Activated CD8-positive, alpha-beta memory T cell treated with anti-CD3 and anti-CD28 coated beads for 48 hours (primary cell): Measurements from ENCODE around the gene CHCHD3.

Experiments
- DNase-seq, 3 experiments: peaks; one replicate each; pipeline ENCODE4 v3.0.0-alpha.2; 2020; ENCODE audit warnings: low read depth in 2 of 3, low spot score in 2 of 3

CHCHD3 gene

DNA sequence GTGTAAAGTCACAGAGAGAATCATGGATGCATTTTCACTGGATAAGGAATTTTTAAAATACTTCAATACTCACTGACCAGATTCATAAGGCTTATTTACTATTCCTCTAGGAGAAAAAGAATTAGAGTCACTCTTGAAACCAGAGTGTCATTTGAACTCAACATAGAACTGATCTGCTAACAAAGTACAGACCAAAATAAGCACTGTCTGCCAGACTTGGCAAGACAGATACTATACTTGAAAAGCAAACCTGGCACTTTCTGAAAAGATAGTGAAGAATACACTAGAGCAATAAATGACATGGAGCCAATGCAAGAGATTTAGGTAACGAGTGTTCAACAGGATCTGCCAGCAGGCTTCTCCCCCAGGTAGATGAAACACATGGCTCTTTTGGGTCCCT lies 215.3 kb downstream of the CHCHD3 start:
- DNase-seq = no peak

DNA sequence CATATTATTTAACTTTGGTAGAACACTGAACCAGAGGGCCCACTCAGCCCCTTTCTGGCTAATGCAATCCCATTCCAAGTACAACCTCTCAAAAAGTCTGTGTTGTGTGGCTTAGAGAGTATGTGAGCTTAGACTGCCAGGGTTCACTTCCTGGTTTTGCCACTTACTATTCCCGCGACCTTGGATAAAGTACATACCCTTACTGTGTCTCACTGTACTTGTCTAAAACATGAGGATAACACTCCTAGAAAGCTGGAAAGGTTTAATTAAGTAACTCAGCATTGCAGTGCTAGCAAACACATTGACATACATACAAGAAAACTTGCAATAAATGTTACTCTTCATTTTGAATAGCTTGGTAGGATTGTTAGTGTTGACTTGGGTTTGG lies 215.8 kb downstream of the CHCHD3 start:
- DNase-seq = no peak

DNA sequence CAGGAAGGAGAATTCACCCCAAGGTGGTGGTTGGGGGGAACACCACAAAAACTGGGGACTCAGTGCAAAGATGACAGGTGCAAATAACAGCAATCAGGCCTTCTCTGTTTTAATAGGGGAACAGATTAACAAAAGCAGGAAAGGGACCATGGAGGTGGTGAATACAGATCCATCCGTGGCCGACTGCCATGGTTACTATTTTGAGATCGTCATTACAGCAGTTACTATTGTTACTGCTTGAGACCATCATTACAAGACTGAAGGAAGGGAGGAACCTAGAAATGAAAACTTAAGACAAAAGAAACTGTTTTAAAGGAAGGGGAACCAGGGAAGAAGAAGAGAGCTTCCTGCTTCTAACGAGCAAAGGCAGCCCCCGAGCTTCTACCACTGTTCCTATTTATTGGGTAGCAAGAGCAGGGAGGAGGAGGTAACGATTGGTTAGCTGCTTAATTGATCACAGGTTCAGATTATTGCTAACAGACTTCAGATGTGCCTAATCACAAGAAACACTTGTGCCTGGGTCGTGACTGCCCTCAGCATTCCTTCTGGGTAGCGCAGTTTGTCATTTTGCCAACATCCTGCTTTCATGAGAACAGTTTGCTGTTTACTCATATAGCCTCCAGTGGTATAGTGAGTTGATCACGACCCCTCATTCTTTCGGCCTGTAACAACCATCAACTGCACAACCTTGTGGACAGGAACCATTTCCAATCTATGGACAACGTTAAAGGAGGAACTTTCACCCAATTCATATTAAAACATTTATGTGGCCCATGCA lies 216.3 kb downstream of the CHCHD3 start:
- no peak for DNase-seq

- DNase-seq = no peak
These were observed 219.8 kb downstream of the CHCHD3 start for GRCh38 chr7:132861940-132862554.

GRCh38 chr7:132861424-132861823 lies 220.5 kb downstream of the CHCHD3 start:
- DNase-seq = no peak

DNA sequence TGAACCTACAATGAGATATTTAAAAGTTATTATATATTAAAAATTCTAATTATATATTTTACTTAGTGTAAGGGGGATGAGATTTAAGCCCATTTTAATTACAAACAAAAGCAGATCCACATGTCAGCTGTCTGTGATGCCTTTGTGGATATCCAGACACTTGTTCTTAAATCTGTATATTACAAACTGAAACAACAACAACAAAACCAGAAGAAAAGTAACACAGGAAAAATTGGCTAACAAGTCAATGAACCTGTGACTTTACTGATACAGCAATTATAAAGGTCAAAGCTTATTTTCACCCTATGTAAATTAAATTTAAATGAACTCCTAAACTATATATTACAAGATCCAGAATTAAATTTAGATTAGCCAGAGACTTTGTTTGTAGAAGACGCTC lies 222.7 kb downstream of the CHCHD3 start:
- no peak for DNase-seq

DNA sequence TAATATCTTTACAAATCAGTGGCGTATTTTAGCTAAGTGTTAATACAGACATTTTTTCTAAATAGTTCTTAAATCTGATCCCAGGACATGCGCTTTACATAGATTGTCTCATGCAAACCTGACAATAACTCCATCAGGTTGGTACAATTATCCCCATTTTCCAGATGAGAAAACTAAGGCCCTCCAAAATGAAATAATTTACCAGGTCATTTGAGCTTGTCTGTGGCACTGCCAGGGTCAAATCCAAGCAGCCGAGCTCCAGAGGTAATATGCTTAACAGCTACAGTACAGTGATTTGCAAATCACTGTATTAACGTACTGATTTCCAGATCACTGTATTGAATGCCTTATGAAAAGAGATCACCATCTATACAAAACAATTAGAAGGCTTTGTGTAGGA lies 223.1 kb downstream of the CHCHD3 start:
- DNase-seq = no peak

DNA sequence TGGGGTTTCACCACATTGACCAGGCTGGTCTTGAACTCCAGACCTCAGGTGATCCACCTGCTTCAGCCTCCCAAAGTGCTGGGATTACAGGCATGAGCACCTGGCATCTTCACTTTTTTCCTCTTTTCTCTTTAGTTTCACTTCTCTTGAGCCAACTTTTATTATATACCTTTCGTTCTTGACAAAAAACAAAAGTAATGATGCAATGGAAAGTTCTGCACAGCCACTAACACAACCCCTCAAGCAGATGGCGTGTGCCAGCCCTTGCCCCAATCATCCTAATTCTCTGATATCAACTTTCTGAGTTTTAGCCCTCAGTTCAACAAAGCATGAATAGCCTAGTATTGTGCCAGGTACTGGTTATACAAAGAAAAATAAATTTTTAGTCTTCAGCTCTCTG lies 223.6 kb downstream of the CHCHD3 start:
- DNase-seq = no peak

DNA sequence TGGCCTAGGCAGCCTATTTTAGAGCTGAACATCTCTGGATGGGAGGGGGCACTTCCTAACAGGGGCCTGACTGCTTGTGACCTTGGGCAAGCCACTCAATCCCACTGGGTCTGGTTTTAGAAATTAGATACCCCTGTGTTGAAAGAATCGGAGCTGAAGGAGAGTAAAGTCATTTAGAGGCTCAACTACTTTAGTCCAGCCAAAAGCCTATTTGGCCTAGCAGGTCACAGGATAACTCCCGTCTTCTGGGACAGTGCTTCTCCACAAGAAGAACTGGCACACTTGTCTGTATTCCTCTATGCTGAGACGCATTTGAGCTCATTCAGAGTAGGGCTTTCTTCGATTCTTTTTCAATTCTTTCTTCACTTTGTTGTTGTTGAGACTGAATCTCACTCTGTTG lies 224.2 kb downstream of the CHCHD3 start:
- DNase-seq = no peak

DNA sequence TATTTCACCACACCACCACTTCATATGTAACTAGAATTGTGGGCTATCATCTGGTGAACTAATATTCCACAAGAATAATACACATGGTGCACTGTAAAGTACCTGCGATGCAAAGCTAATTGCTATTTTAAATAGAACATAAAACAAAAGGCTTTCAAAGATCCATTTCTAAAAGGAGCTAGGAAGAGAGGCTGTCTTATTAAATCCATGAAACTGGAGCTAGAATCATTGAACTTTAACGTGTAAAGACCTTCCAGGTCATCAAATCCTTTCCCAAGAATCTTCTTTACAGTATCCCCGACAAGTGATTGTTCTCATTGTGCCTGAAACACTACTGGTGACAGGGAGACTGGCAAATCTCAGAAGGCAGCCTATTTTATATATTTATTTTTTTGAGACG lies 224.9 kb downstream of the CHCHD3 start:
- no peak for DNase-seq

DNA sequence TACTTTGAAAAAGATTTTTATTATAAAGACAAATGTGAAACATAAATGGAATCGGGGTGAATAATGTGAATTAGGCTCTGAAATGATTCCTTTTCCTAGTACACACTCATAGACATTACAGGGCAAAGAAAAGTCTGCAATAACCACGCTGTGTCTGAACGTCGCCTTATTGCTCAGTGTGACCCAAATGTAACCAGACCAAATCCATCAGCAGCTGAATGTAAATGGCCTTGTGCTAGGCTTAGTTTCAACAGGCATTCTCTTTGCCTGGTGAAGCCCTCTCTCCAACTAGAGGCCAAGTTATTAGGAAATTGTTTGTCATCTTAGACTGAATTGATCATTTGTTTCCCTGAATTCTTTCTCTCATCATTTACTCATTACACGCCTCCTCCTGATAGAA lies 225.5 kb downstream of the CHCHD3 start:
- no peak for DNase-seq

DNA sequence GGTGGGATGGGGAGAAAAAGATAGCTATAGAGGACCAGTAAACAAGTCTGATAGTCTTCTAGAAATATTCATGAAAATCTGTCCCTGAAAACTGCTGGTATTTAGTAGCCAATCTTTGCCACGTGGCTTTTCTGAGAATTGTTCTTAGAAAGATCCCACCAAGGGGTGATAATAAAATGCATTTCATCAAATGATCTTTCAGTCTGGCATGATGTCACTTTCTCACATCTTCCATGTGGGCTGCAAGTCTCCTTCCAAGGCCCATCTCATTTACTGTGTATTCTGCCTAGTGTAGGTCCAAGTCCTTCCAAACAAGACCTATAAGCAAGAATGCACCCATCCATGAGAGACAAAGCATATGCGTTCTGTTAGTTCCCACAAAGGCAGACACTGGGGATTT lies 226.0 kb downstream of the CHCHD3 start:
- no peak for DNase-seq

DNA sequence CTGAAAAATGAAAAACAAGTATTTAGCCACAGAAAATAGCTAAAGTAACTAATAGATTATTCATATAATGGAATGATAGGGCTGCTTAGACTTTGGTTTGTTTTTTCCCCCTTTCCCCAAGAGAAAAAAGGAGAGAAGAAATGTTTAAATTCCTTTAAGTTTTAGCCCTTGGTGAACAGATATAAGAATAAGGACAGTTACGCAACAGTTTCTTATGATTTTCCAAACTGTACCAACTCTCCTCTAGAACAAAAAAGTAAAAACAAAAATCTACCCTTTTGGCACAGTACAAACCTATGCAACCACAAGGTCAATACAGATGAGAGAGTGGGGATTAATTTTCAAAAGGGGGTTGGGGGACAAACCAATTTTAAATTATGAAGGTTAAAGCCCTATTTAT lies 227.7 kb downstream of the CHCHD3 start:
- DNase-seq = no peak

- DNase-seq = no peak
These were observed 234.5 kb downstream of the CHCHD3 start for GRCh38 chr7:132847376-132847775.

DNA sequence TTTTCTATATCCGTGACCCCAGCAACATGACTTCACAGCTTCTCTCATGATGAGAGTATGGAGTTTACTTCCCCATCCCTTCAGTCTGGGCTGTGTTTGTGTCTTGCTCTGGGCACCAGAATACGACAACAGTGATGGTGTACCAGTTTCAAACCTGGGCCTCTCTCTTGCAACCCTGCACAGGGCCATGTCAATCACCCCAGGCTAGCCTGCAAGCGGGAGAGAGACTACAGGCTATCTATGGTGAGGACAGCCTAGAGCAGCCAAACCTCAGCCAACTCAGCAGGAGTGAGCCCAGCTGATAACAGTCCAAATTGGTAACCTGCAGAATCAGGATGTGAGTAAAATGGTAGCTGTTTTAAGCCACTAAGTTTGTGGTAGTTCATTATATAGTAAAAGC lies 235.8 kb downstream of the CHCHD3 start:
- DNase-seq = no peak

DNA sequence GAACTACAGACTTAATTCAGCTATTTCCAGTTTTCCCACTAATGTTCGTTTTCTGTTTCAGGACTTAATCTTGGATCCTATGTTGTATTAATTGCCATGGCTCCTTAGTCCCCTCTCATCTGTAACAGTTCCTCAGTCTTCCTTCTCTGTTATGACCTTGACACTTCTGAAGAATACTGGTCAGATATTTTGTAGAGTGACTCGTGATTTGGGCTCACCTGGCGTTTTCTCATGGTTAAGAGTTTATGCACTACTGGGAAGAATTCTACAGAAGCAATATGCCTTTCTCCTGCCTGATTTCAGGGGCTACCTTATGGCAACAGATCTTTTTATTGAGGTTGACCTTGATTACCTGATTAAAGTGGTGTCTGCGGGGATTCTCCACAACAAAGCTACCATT lies 239.4 kb downstream of the CHCHD3 start:
- DNase-seq = no peak

DNA sequence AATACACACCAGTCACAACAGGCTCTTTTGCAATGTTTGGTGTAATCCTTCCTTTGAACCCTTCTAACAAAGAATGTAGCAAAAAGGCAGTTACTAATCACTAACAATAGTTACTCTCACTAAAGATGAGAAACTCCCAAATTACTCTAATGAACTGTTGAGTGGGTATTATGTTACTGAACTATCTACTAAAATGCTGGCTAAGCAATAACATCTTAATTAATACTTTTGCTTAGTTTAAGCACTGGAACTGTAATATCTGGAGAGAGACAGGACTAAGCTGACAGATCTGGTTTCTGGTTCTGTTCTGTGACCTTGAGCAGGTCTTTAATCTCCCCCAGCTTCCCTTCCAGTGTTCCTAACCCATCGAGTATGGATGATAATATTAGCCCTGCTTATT lies 241.7 kb downstream of the CHCHD3 start:
- DNase-seq = no peak

DNA sequence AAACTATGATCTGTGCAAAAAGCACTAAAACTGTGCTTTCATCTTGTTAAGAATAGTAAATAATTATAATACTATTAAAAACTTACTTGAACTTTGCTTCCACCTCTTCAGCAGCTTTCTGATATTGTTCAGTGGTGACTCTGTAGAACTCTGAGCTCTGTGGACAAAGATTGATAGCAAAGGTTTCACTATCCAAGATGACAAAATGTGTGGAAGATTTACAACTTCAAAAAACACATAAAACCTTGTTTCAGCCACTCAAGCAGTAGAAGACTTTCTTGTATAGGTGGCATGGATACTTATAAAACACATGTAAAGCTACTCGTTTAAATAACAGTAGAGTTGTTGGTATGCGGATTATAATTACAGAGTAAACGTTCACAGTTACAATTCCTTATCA lies 243.6 kb downstream of the CHCHD3 start:
- DNase-seq = no peak

- no peak for DNase-seq
These were observed 244.4 kb downstream of the CHCHD3 start for GRCh38 chr7:132837529-132837928.

- no peak for DNase-seq
These were observed 245.1 kb downstream of the CHCHD3 start for GRCh38 chr7:132836746-132837145.

DNA sequence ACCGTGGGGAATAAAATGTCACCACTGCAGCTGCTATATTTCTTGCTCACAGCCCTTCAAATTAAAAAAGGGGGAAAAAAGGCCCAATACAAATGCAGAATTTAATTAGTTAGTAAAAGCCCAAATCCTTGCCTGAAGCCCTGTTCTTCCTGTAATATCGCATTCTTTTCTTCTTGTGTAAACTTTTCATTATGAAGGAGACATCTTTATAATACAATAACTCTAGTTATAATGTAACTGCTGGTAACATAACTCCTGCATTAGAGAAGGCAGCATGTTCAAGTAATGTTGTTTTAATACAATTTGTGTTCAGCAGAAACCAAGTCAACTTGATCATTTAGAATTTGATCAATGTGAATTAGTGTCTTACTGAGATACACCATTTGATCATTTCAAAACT lies 250.9 kb downstream of the CHCHD3 start:
- DNase-seq = no peak

- DNase-seq = no peak
These were observed 253.4 kb downstream of the CHCHD3 start for GRCh38 chr7:132828502-132828901.
